A549 (cell line): ENCODE results near the gene ITIH5.

Experiments
- CTCF ChIP-seq: fragments of >200 bp; sonication (Bioruptor Twin); formaldehyde crosslinking; IDR thresholded peaks from 3 replicates; pipeline ENCODE4 v1.5.1; 2016
- EHMT2 ChIP-seq: fragments of 200-600 bp; sonication (generic); IDR thresholded peaks from 2 replicates; pipeline ENCODE4 v1.6.1; 2016; ENCODE audit warnings: antibody characterized with exemption, low read depth, mild to moderate bottlenecking, moderate library complexity
- EP300 ChIP-seq, 2 experiments: fragments of >200 bp; sonication (Bioruptor Twin); formaldehyde crosslinking; IDR thresholded peaks; 2 replicates in 1 of 2; 3 replicates in 1 of 2; pipeline ENCODE4 v1.6.1; 2016 to 2017
- MAX ChIP-seq: IDR thresholded peaks from 2 replicates; pipeline ENCODE4 v1.6.1; 2012
- MYC ChIP-seq: IDR thresholded peaks from 2 replicates; pipeline ENCODE4 v1.6.1; 2012; ENCODE audit warnings: mild to moderate bottlenecking, inconsistent platforms, low read length, improper control_type of control experiment, borderline replicate concordance
- PBX3 ChIP-seq: IDR thresholded peaks from 2 replicates; pipeline ENCODE4 v1.6.1; 2012
- PHF8 ChIP-seq: fragments of 200-600 bp; sonication (generic); IDR thresholded peaks from 2 replicates; pipeline ENCODE4 v1.6.1; 2016; ENCODE audit warnings: low read depth, mild to moderate bottlenecking, antibody characterized with exemption, moderate library complexity, borderline replicate concordance
- POLR2A ChIP-seq: IDR thresholded peaks from 2 replicates; pipeline ENCODE4 v1.6.1; 2012; ENCODE audit warnings: mild to moderate bottlenecking, low read length
- RARB ChIP-seq: fragments of 250-450 bp; sonication (Bioruptor Pico); IDR thresholded peaks from 2 replicates; pipeline ENCODE4 v1.8.0; 2021; ENCODE audit warnings: mild to moderate bottlenecking, moderate library complexity
- REST ChIP-seq: fragments of 200-600 bp; sonication (generic); IDR thresholded peaks from 2 replicates; pipeline ENCODE4 v1.6.1; 2016; ENCODE audit warnings: antibody characterized with exemption, mild to moderate bottlenecking, moderate library complexity
- SREBF2 ChIP-seq: fragments of 450-650 bp; IDR thresholded peaks from 2 replicates; pipeline ENCODE4 v1.6.1; 2014; ENCODE audit warnings: mild to moderate bottlenecking, moderate library complexity
- USF2 ChIP-seq: fragments of 450-650 bp; IDR thresholded peaks from 2 replicates; pipeline ENCODE4 v1.6.1; 2014; ENCODE audit warnings: antibody characterized with exemption
- ZFP36 ChIP-seq: fragments of 450-650 bp; IDR thresholded peaks from 2 replicates; pipeline ENCODE4 v1.6.1; 2014; ENCODE audit warnings: borderline replicate concordance; ENCODE audit not compliant: partially characterized antibody

- TF ChIP-seq CTCF = no peak
- TF ChIP-seq POLR2A = no peak
- no peak for TF ChIP-seq MAX
- no peak for TF ChIP-seq PHF8
- no peak for TF ChIP-seq SREBF2
- TF ChIP-seq REST = no peak
- TF ChIP-seq ZFP36 = no peak
- no peak for TF ChIP-seq EP300 (IDR thresholded peaks at IDR 0.05)
- no peak for TF ChIP-seq PBX3
- TF ChIP-seq MYC = no peak
- no peak for TF ChIP-seq EHMT2
- no peak for TF ChIP-seq USF2
- TF ChIP-seq RARB = no peak
These were observed 58.8 kb downstream of the ITIH5 start for GRCh38 chr10:7608001-7608400.
